ENCODE data around the gene AQP1. TPM values are rescaled to one million over a fixed set of nuclear protein-coding genes. Genes with fewer than 3 reads are reported as not detected.

AQP1 gene
- total and polyA plus RNA-seq, 2 of the 8 experiments (the other 6 are each of a cell fraction or from before 2014, with no cell fraction given), result 0.18 to 0.19 TPM

GRCh38 chr7:30912021-30912730 is 523 bp downstream of the AQP1 start (continued):
- TF ChIP-seq EGR1 (IDR thresholded peaks at IDR 0.05; ENCODE audit: borderline replicate concordance, low read depth, low read length), result no peak
- TF ChIP-seq CREB1 (IDR thresholded peaks at IDR 0.05), result no peak
- no peak for TF ChIP-seq CHD7 (IDR thresholded peaks at IDR 0.05; ENCODE audit: insufficient replicate concordance, low read length)
- TF ChIP-seq JUND (IDR thresholded peaks at IDR 0.05; ENCODE audit: low read length), result no peak
- TF ChIP-seq CEBPB (IDR thresholded peaks at IDR 0.05; ENCODE audit: low read depth, low read length), result no peak
- TF ChIP-seq RXRA (IDR thresholded peaks at IDR 0.05; ENCODE audit: insufficient read depth, low read depth, low read length), result no peak
